ENCODE results near the gene FFAR3.

- no peak for TF ChIP-seq POLR2A (IDR thresholded peaks at IDR 0.05; ENCODE audit: low read length)
- no peak for TF ChIP-seq GATA1 (IDR thresholded peaks at IDR 0.05; ENCODE audit: low read depth, low read length)
These were observed 29.4 kb upstream of the FFAR3 start, which contains the start of gene CD22 for GRCh38 chr19:35328851-35329285.

All from erythroblast (primary cell).